HG03565 (cell line): Measurements from ENCODE around the gene KLC1.

Experiments
- ATAC-seq: cut with Tn5 transposase; IDR thresholded peaks from one replicate; pipeline ENCODE4 v1.9.1; 2021; ENCODE audit warnings: mild to moderate bottlenecking, moderate library complexity; ENCODE audit not compliant: unreplicated experiment

KLC1 gene

DNA sequence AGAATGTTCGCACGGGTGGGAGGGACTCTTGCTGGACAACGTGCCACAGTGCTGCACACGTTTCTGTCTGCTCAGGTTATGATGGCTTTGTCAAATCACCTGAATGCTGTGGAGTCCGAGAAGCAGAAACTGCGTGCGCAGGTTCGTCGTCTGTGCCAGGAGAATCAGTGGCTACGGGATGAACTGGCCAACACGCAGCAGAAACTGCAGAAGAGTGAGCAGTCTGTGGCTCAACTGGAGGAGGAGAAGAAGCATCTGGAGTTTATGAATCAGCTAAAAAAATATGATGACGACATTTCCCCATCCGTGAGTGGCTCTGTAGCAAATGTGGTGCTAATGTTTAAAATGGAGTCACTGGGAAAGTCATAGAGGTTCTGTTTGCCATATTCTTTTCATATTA, 28.5 kb downstream of the KLC1 start:
- ATAC-seq = no peak

DNA sequence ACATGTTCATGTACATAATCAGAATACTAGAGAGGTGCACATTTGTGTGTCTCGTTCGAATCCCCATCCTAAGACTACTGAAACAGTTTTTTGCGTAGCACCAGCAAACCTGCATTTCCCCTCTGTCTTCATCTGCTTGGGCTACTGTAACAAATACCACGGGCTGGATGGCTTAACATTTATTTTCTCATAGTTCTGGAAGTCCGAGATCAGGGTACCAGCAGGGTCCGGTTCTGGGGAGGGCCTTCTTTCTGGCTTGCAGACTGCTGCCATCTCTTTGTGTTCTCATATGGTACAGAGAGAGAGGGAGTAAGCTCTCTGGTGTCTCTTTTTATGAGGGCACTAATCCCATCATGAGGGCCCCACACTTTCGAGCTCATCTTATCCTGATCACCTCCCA, 30.6 kb downstream of the KLC1 start:
- no peak for ATAC-seq

DNA sequence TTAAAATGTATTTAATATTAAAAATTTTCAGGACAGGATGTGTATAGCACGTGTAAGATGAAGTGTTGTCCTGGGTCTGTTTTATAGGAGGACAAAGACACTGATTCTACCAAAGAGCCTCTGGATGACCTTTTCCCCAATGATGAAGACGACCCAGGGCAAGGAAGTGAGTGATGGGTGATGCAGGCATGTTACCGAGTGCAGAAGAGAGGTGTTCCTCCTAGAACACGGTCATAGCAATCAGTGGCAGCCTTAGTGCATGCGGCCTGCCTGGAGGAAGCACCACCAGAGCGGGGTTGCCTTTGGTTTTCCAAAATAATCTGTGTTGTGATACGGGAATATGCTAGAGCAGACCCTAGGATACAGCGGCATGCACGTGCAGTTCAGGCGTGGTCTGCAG, 33.0 kb downstream of the KLC1 start:
- no peak for ATAC-seq

DNA sequence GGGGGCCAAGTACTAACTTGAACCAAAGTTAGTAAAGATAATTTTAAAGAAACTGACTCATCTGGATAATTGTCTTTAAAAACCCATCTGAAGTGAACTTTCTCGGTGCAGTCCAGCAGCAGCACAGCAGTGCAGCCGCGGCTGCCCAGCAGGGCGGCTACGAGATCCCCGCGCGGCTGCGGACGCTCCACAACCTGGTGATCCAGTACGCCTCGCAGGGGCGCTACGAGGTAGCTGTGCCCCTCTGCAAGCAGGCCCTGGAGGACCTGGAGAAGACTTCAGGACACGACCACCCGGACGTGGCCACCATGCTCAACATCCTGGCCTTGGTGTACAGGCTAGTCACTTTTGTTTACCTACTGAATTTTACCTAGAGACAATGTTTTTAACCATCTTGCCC, 33.6 kb downstream of the KLC1 start:
- no peak for ATAC-seq

DNA sequence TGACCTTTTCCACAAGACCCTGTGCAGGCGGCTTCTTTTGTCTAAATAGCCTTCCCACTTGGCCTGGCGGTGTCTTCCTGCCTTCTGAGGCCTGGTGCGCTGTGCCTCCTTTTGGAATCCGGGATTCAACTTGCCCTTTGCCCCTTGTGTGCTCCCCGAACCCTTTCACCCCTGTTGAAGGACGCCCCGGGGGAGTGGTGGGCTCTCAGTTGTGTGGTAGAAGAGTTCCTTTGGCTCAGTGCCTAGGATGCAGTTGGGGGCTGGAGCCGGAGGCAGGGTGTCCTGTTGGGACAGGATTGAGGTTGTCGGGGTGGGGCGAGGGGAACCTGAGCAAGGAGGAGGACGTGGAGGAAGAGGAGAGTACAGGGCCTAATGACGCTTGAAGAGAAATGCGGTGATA, 34.5 kb downstream of the KLC1 start:
- no peak for ATAC-seq

DNA sequence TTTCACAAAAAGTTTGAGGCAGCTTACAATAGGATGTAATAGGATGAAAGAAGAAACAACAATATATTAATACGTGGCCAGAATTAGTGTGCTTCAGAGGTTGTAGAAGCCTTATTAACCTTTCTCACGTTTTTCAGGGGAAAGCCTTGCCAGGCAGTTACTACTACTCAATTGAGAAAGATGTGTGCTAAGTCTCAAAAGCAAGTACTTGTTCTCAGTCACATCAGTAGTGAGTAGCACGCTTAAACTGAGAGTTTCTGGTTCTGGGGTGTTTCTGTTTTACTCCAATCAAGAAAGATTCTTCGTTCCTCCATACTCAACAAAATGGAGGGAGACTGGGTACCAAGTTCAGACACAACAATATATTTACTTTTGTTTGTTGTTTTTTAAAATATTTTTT, 38.7 kb downstream of the KLC1 start:
- ATAC-seq = no peak

DNA sequence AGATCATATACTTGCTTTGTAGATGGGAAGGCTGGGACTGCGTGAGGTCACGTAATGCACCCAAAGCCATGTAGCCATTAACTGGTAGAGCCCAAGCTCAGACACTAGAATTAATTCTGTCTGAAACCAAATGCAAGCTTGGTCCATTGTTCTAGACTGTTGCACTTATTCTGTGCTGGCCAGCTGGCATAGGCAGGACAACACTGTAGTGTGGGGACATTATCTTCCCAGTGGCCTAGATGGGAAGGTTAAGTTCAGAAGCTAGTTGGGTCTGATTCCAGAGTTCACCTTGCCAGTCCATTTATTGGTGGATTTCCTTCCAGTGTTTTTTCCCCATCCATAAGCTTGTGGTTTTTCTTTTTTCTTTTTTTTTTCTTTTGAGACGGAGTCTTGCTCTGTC, 39.1 kb downstream of the KLC1 start:
- ATAC-seq = no peak

DNA sequence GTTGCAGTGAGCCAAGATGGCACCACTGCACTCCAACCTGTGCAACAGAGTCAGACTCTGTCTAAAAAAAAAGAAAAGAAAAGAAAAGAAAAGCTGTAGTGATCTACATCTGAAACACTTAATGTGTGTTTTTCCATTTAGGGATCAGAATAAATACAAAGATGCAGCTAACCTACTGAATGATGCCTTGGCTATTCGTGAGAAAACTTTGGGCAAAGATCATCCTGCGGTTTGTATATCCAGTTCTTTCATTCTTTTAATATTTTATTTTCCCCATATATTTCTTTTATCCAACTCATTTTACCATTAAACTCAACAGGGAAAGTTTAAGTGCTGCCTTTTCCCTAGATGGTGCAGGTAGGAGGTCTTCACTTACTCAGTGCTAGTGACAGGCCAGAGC, 40.4 kb downstream of the KLC1 start:
- no peak for ATAC-seq

DNA sequence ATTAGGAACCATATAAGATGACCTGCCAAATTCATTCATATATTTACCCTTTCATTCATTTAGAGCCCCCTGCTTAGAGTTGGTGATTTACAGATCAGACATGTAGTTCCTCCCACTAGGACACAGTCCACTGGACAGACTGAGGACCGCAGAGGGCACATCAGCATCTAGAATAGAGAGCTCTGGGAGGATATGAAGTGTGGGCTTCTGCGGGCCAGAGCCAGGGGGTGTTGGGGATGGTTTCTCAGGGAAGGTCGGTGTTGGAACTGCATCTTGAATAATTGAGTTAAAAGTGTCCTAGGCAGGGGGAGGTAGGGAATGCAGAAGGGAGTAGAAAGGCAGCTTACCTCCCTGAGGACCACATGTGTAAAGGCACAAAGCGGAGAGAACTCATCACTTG, 42.9 kb downstream of the KLC1 start:
- no peak for ATAC-seq

DNA sequence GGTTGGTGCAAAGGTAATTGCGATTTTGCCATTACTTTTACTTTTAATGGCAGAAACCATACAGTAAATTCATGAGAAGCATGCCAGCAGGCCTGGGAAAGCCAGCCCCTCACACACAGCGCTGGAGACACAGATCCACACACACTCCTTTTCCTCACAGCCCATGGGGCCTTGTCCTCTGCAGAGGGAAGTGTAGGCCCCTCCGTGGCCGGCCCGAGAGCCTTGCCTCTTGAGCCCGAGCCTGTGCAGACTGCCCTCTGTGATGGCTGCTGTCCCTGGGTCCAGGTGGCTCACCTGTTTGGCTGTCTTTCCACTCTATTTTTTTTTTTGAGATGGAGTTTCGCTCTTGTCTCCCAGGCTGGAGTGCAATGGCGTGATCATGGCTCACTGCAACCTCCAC, 46.9 kb downstream of the KLC1 start:
- no peak for ATAC-seq

DNA sequence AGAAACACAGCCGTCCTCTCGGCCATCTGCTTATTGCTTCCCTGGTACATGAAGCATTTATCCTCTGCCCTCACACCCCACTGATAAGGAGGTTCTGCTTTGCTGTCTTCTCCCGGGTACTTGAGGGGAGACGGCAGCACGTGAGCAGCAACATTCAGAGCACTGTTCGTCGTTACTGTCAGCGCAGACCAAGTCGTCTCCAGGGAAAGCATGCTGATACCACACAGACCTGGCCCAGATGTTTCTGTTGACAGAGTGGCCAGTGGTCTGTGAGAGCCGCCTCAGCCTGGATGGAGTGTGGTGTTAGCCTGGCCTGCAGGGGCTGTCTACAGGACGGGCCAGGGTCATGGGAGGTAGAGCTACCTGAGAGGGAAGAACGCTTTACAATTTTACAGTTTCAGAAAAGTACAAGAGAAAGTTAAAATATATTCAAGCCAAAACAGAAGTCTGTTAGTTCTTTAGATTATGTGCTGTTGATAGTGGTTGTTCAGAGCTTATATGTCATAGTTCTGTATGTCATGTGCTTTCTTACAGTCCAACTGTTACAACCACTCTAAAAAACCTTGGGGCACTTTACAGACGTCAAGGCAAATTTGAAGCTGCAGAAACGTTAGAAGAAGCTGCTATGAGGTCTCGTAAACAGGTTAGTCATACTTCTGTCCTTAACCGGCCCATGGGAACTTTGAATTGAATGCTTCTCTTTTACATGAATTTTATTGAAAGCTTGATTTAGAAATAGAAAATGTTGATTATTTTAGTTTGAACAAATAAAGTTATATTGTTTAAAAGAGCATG, 48.1 kb downstream of the KLC1 start:
- no peak for ATAC-seq

DNA sequence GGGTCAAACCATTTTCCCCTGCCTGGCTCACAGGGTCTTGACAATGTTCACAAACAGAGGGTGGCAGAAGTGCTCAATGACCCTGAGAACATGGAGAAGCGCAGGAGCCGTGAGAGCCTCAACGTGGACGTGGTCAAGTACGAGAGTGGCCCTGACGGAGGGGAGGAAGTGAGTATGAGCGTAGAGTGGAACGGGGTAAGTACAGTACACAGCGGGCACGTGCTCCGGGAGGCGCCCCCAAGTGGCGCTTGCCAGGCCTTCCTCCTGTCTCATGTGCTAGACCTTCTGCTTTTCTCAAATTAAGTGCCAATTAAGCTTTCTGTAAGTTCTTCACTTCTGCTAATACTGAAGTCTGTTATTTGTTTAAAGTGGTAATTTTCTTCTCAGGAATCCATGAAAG, 50.3 kb downstream of the KLC1 start:
- ATAC-seq = no peak

DNA sequence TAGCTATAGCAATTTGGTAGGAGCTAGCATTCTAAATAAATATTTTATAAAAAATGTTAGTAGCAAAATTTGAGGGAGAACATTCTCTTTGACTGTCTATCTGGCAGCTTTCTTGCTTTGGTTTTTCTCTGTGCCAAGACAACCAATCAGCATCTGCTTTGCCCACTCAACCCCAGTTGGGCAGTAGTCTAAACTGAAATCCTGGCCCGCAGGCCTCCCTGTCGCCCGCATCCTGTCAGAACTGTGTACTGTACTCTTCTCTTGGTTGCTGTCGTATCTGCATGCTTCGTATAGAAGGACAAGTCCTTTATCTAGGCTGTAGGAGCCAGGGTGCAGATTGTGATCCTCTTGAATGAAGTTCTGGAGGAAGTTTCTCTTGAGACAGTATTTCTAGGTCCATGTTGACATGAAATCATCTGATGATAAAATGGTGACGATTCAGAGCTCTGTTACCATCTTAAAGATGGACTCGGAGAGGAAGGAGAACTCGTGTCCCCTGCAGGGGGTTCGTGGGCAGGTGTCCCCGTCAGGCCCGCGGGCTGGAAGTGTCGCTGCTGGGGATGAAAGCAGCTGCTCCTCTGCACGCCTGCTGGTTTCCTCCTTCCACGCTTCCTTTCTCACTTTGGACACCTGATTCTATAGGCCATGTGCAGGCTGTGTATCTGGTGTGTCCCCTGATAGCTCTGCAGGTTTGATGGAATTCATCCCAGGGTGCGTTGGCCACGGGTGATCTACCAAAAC, 51.6 kb downstream of the KLC1 start:
- no peak for ATAC-seq

DNA sequence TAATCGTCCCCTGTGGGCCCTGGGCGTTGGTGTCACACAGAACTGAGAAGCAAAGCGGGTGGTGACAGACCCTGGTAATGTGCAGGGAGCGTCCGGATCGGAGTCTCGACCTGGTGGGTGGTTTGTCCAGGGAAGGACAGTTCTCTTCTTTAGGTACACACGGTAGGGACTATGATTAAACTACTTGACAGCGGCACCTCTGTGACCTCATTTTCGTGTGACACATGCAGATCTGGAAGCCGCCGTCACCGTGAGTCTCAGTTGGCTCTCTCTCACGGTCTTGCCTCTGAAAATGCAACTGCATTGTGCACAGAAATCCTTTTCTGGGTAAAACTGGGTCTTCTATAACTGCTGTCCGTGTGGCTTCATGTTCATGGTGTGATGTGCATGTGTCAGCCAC, 54.1 kb downstream of the KLC1 start:
- ATAC-seq = no peak

DNA sequence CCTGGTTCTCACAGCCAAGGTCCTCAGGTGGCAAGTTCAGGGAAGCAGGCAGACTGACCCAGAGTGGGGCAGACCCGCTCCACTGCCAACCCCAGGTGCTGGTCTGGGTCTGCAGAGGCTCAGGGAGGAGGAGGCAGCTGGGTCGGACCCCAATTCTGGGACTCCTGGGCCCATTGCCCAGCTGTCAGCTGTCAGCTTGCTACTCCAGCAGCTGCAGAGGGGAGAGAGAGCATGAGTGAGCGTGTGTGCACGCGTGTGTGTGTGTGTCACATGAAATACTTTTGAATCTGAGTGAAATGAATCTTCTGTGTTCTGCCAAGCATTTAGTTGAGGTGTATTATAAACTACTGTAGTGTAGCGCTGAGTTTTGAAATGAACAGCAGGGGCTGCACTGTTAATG, 55.5 kb downstream of the KLC1 start:
- ATAC-seq = no peak

DNA sequence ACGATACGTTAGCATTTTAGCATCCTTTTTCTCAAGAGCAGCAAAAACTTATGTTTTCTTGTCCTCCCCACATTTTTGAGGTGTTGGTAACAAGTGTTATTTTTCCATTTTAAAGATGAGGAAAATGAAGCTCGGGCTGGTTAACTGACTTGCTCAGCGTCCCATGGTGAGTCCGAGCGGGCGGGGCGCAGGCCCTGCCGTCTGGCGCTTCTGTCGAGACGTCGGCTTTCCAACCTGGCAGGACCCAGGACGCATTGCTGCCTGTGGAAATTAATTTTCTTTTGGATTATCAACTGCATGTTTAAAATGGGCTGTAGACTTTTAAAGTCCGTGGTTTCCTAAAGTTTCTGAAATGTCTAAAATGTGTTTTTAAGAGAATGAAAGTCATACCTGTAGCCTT, 55.9 kb downstream of the KLC1 start:
- no peak for ATAC-seq

DNA sequence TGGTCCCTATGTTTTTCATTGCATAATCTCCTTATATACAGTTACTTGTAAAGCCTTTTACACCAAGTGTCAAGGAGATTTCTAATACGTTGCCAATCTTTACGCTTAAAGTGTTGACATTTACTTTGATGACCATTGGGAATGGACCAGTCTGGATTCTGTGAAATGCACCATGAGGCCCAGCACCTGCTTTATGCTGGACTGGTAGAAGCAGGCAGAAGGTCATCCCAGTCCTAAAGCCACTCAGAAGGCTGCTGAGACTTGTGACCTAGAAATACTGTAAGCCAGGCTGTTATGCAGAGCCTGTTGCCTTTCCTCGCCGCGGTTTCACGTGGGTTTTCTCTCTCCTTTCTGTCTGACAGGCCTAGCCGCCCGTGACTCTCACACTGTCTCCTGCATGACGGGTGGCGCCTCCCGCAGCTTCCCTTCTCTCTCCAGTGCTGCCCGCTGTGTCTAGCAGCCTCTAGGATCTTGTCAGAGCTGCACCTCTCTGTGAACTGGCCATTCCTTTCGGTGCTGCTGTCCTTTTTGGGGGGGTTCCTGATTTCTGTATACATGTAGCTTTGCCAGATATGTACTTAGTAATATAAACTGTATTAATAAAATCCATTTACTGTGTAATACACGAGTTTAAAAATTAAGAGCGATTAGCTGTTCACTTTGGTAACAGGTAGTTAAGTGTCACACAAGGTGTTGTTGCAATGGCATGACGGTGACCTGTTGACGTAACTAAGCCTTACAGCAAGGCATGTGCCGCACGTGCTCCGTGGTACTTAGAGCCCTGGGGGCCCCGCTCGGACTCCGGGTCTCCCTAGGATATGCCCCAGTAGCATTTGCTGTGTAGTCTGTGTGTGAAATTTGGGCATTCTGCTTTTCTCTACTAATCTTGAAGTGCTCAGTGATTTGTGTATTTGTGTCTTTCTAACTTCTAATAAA, 56.5 kb downstream of the KLC1 start:
- no peak for ATAC-seq

DNA sequence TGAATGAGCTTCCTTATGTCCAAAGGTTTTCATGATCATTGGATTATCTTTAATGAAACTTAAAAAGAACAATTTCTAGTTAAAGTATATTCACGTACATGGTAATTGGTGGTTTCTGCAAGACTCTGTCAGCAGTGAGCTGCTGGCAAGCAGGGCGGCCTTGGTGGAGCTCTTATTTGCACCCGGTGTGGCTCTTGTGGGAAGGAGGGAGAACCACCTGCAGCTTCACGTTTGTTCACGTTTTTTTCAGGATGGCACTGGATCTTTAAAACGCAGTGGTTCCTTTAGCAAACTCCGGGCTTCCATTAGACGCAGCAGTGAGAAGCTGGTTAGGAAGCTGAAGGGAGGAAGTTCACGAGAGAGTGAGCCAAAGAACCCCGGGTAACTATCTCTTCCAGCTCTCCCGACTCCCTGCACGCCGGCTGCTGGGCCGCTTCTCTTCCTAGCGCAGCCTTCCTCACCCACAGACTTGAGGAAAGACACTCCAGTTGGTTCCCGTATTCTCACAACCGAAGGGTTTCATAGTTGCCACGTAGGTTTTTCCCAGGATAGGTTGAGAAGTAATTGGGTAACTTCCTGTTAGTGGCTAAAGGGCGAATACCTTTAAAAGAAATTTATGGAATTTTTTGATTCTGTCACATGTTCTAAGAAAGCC, 57.9 kb downstream of the KLC1 start:
- no peak for ATAC-seq

DNA sequence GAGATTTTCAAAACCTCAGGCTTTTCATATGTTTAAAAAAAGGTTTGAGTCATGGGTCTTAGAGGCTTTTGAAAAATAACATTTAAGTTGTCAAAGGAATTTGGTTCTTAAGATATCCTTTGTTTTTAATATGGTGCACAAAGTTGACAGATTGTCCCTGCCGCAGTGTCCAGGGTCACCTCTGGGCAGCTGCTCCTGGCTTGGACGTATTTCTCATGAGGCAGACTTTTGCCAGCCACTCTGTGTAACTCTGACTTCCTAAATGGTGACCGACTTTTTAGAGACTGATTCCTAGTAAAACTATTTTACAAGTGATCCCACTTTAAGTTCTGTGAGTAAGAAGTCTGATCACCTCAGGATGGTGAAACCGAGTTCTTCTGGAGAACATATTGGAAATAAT, 58.7 kb downstream of the KLC1 start:
- ATAC-seq = no peak

DNA sequence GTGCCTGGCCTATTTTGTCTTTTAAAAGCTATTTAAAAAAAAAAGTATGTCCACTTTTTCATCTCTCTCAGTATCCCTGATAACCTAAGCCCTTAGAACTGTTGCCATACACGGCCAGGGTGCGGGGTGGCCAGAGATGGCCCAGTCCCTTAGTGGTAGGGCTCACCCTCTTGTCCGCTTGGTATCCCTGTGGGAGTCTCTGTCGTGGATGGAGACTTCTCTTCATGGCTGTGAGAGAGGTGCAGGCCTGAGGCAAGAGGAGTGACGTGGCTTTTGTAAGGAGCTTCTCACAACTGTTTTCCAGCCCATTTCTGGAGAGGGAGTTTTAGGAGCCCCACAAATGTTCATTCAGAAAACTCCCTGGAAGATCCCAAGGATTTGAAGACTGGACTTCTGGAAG, 59.4 kb downstream of the KLC1 start:
- no peak for ATAC-seq
